IPS DF 19.7 (cell line): Measurements from ENCODE around the gene SERF1B.
"Not testable (repeated sequence)": the region's sequence is repeated elsewhere in the genome, so short reads cannot be mapped to it uniquely, and the experiment has no call there.

Experiments used
- DNase-seq: peaks from one replicate; pipeline ENCODE4 v3.0.0-alpha.2; 2013; ENCODE audit warnings: low read depth, low spot score

Gene SERF1B

DNA sequence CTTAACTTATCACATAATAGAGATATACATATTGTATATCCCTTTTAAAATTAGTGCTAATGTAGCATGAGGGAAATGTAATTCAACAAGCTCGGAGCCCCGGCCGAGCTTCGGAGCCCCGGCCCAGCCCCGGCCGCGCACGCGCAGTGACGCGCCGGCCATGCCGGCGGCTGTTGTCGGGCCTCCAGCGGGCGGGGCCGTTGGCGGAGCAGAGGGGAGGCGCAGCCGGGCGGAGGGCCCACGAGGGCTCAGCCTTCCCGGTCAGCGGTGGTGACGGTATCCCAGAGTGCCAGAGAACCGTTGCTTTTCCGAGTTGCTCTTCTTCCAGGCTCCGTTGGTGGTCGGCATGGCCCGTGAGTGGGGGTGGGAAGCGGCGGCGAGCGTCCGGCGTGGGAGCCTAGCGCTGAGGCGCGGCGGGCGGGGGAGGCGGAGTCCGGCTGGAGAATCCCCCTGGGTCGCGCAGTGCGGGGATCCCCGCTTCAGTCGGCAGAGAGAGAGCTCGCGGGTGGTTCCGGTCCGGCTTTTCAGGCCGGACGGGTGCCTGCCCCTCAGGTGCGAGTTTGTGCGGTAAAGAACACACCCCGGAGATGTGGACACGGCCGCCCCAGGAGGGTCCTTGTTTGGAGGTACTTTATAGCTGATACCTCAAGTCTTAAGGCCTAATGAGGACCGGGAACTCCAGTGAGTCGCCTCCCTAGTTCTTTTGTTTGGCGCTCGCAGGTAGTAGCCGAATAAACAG, at the start of gene SERF1B:
SERF1B (plus strand) TSS at position 146 of the 739 bp plus-strand sequence; CDS start at position 347, 201 bp downstream.
- DNase-seq, result not testable (repeated sequence)

DNA sequence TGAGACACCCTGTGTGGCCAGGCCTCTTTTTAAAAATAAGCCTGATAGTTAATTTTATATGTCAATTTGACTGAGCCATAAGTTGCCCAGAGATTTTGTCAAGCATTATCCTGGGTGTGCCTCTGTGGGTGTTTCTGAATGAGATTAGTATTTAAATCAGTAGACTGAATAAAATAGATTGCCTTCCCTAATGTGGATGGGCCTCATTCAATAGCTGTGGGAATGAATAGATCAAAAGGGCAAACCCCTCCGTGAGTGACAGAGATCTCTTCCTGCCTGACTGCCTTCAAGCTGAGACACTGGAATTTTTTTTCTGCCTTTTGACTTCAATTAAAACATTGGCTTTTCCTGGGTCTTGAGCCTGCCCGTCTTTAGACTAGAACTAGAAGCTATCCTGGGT, 33.3 kb upstream of the SERF1B start:
- DNase-seq, result not testable (repeated sequence)

GRCh38 chr5:69995535-69995934, 29.5 kb upstream of the SERF1B start:
- not testable (repeated sequence) for DNase-seq

GRCh38 chr5:70020660-70021059, 4.4 kb upstream of the SERF1B start:
- DNase-seq, result not testable (repeated sequence)

DNA sequence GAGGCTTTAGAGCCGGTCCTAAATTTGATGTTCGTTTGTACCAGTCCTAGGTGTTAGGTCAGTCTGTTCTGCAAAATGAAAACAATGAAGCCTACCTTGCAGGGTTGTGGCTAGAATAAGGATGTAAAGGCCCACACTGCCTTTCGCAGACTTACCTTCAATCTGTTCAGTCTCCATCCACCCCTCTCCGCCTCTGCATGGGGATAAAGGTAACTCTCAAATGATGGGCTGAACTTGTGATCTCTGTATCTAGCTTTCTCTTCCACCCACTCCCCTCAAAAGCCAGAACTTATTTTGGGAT, 744 bp downstream of the SERF1B start:
- not testable (repeated sequence) for DNase-seq

DNA sequence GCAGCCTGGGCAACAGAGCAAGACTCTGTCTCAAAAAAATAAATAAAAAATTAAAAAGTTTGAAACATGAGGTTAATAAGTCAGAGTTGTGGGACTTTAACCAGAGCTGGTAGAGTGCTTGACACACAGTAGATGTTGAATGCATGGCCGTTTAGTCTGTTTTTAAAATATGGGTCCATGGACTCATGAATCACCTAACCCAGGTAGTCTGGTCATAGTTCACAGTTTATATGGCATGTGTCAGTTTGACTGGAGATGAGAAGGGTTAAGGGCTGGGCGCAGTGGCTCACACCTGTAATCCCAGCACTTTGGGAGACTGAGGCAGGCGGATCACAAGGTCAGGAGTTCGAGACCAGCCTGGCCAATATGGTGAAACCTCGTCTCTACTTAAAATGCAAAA, 6.2 kb downstream of the SERF1B start:
- DNase-seq, result not testable (repeated sequence)

DNA sequence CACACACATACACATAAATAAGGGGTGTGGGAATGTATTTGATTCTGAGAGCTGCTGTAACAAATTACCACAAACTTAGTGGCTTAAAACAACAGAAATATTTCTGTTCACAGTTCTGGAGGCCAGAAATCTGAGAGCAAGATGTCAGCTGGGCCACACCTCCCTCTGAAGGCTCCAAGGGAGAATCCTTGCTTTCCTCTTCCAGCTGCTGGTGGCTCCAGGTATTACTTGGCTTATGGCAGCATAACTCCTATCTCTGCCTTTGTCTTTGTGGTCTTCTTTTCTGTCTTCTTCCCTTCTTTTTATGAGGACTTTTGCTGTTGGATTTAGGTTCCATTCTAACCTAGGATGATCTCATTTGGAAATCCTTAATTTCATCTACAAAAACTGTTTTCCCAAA, 16.4 kb downstream of the SERF1B start:
- DNase-seq, result not testable (repeated sequence)

GRCh38 chr5:70049790-70050142, 24.7 kb downstream of the SERF1B start:
- DNase-seq, result not testable (repeated sequence)

GRCh38 chr5:70056289-70056942, 31.4 kb downstream of the SERF1B start:
- not testable (repeated sequence) for DNase-seq

GRCh38 chr5:70057140-70057539, 32.1 kb downstream of the SERF1B start:
- DNase-seq, result not testable (repeated sequence)

DNA sequence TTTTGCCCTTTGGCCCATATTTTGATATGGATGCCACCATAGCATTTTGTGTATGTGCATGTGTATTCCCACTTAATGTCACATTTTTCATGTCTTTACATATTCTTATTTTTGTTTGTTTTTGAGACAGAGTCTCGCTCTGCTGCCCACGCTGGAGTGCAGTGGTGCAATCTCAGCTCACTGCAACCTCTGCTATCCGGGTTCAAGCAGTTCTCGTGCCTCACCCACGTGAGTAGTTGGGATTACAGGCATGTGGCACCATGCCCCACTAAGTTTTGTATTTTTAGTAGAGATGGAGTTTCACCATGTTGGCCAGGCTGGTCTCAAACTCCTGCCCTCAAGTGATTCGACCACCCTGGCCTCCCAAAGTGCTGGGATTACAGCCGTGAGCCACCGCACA, 52.6 kb downstream of the SERF1B start:
- not testable (repeated sequence) for DNase-seq

GRCh38 chr5:70088907-70089464, 63.9 kb downstream of the SERF1B start:
- not testable (repeated sequence) for DNase-seq

GRCh38 chr5:70091776-70092175, 66.7 kb downstream of the SERF1B start:
- not testable (repeated sequence) for DNase-seq
